Retinal pigment epithelial cell (primary cell): ENCODE data around the gene PARD3.
"Not testable (repeated sequence)": the region's sequence is repeated elsewhere in the genome, so short reads cannot be mapped to it uniquely, and the experiment has no call there.

Experiments used
- DNase-seq: peaks from one replicate; pipeline ENCODE4 v3.0.0-alpha.2; 2010; ENCODE audit warnings: low read depth
- H3K4me3 ChIP-seq: 2 replicates; pipeline ENCODE4 v1.5.1; 2011; ENCODE audit warnings: mild to moderate bottlenecking, low read length, control low read depth, moderate library complexity
- CTCF ChIP-seq: conservative IDR thresholded peaks from 2 replicates; pipeline ENCODE4 v1.5.1; 2011; ENCODE audit warnings: low read depth, low read length, control low read depth, inconsistent platforms

PARD3 gene

GRCh38 chr10:34701194-34701593 lies 113.9 kb downstream of the PARD3 start:
- no peak overlapping the region for H3K4me3 ChIP-seq
- TF ChIP-seq CTCF = no peak
- no peak for DNase-seq

- not testable (repeated sequence) for DNase-seq, H3K4me3 ChIP-seq
Measured at GRCh38 chr10:34700752-34701151, 114.3 kb downstream of the PARD3 start.

GRCh38 chr10:34699904-34700517 lies 115.1 kb downstream of the PARD3 start:
- no peak for DNase-seq
- no peak overlapping the region for H3K4me3 ChIP-seq
- TF ChIP-seq CTCF = no peak

- TF ChIP-seq CTCF = no peak
Measured at GRCh38 chr10:34698979-34699378, 116.1 kb downstream of the PARD3 start.

GRCh38 chr10:34698248-34698831 lies 116.8 kb downstream of the PARD3 start:
- no peak for DNase-seq
- no peak for TF ChIP-seq CTCF
- H3K4me3 ChIP-seq = no peak overlapping the region

More at GRCh38 chr10:34698979-34699378, 116.1 kb downstream of the PARD3 start:
- peak; percentile 66 for DNase-seq
- no peak overlapping the region for H3K4me3 ChIP-seq

GRCh38 chr10:34697351-34698247 lies 117.5 kb downstream of the PARD3 start:
- DNase-seq = no peak
- no peak for TF ChIP-seq CTCF
- H3K4me3 ChIP-seq = no peak overlapping the region

GRCh38 chr10:34696423-34696822 lies 118.7 kb downstream of the PARD3 start:
- no peak overlapping the region for H3K4me3 ChIP-seq
- DNase-seq = no peak
- TF ChIP-seq CTCF = no peak
